OCI-LY1 (cell line): ENCODE results near the gene DYNLT1.

Source experiments
- H2AFZ ChIP-seq: fragments of 200-600 bp; sonication (generic), shearing (Covaris generic); 2 replicates; pipeline ENCODE4 v1.6.0; 2014; ENCODE audit warnings: antibody characterized with exemption, mild to moderate bottlenecking, low read length
- H3F3A ChIP-seq: fragments of 200-600 bp; sonication (generic), shearing (Covaris generic); 2 replicates; pipeline ENCODE4 v1.6.0; 2014; ENCODE audit warnings: mild to moderate bottlenecking, antibody characterized with exemption, low read length, moderate library complexity; ENCODE audit not compliant: insufficient read depth
- H3K27ac ChIP-seq: fragments of 200-600 bp; sonication (generic); 2 replicates; pipeline ENCODE4 v1.5.1; 2014; ENCODE audit warnings: low read length, mixed run types, mild to moderate bottlenecking, low read depth; ENCODE audit not compliant: poor library complexity, severe bottlenecking
- H3K27me3 ChIP-seq: fragments of 200-600 bp; sonication (generic); 2 replicates; pipeline ENCODE4 v1.6.0; 2014; ENCODE audit warnings: antibody characterized with exemption, mild to moderate bottlenecking, low read length, moderate library complexity; ENCODE audit not compliant: insufficient read depth
- H3K36me3 ChIP-seq: fragments of 200-600 bp; sonication (generic); 2 replicates; pipeline ENCODE4 v1.6.1; 2014; ENCODE audit warnings: mild to moderate bottlenecking, antibody characterized with exemption, low read length, moderate library complexity, mixed read lengths; ENCODE audit not compliant: insufficient read depth
- H3K4me1 ChIP-seq: fragments of 200-600 bp; sonication (generic); 2 replicates; pipeline ENCODE4 v1.5.1; 2014; ENCODE audit warnings: mild to moderate bottlenecking, low read length, moderate library complexity; ENCODE audit not compliant: insufficient read depth, severe bottlenecking
- H3K4me2 ChIP-seq: fragments of 200-600 bp; sonication (generic), shearing (Covaris generic); 2 replicates; pipeline ENCODE4 v1.6.1; 2014; ENCODE audit warnings: low read length
- H3K4me3 ChIP-seq: fragments of 200-600 bp; sonication (generic); 2 replicates; pipeline ENCODE4 v1.5.1; 2014; ENCODE audit warnings: low read length, low read depth, mild to moderate bottlenecking, mixed read lengths; ENCODE audit not compliant: poor library complexity, severe bottlenecking
- H3K79me2 ChIP-seq: fragments of 200-600 bp; shearing (Covaris generic); 2 replicates; pipeline ENCODE4 v1.6.1; 2016; ENCODE audit warnings: mixed run types, low read length, mixed read lengths; ENCODE audit not compliant: insufficient read depth
- H3K9ac ChIP-seq: fragments of 200-600 bp; sonication (generic), shearing (Covaris generic); 2 replicates; pipeline ENCODE4 v1.6.1; 2014; ENCODE audit warnings: mild to moderate bottlenecking, low read length, mixed read lengths
- H3K9me2 ChIP-seq: fragments of 200-600 bp; sonication (generic), shearing (Covaris generic); 2 replicates; pipeline ENCODE4 v1.6.1; 2014; ENCODE audit warnings: low read depth, mild to moderate bottlenecking, low read length, mixed read lengths
- H3K9me3 ChIP-seq: fragments of 200-600 bp; shearing (Covaris generic); 2 replicates; pipeline ENCODE4 v1.6.1; 2014; ENCODE audit warnings: low read length, mixed read lengths
- H4K20me1 ChIP-seq: fragments of 200-600 bp; sonication (generic), shearing (Covaris generic); 2 replicates; pipeline ENCODE4 v1.6.0; 2016; ENCODE audit warnings: mild to moderate bottlenecking, low read length; ENCODE audit not compliant: insufficient read depth
- EZH2 ChIP-seq: fragments of 200-600 bp; sonication (generic), shearing (Covaris generic); IDR thresholded peaks from 2 replicates; pipeline ENCODE4 v1.8.0; 2017; ENCODE audit warnings: borderline replicate concordance, mixed run types, mild to moderate bottlenecking, antibody characterized with exemption, low read length, moderate library complexity, mixed read lengths
- TF ChIP-seq, protein P1 (sequence below): fragments of 200-600 bp; sonication (generic), shearing (Covaris generic); IDR thresholded peaks from 2 replicates; pipeline ENCODE4 v1.5.1; 2017; ENCODE audit warnings: mild to moderate bottlenecking, antibody characterized with exemption, low read length, moderate library complexity, mixed read lengths

DYNLT1 gene

DNA sequence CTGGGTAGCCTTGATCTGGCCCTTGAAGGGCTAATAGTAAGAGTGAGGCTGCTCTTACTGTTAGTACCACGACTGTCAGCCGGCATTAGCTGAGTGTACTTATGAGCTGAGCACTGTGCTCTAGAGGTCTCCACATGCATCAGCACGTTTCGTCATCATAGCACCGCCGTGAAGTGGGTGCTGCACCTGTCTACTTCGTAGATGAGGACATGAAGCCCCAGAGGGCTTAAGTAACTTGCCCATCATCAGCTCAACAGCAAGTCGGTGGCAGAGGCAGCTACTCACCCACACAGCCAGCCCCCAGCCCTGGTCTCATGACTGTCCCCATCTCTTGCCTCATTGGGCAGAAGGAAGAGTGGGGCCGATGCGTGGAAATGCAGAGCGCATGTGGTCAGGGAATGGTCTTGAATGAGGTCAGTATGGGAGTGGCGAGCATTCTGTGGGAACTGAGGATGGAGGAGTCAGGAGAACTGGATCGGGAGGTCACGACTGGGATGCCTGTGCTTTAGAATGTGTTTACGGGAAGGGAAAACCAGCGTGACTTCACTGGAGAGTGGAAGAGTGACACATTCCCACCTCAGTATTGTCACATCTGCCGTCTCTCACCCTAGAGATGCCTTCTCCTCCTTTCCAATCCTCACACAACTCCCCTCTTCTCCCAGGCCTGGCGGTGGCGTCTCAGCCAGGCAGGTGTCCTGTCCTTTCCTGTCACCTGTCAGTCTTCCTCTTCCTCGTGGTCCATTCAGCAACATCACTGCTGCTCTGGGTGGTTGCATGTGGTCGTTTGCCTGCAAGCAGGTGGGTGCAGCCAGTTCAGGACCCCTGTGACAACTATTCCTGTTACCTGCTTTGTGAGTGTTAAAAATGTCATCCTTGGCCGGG lies 11.3 kb upstream of the DYNLT1 start:
- Histone ChIP-seq H3K9ac (no peak overlapping the region), H3K9me3 (no peaks in the 10 kb centered on the region), H3F3A (no peaks in the 10 kb centered on the region), H3K4me2 (no peak overlapping the region), H3K79me2 (no peaks in the 10 kb centered on the region), H3K27ac (no peak overlapping the region), H3K4me1 (peaks cover 6% of the 10 kb centered on the region), H3K36me3 (no peaks in the 10 kb centered on the region), H3K4me3 (no peak overlapping the region), H3K9me2 (no peaks in the 10 kb centered on the region), H3K27me3 (no peaks in the 10 kb centered on the region), H2AFZ (no peak overlapping the region), H4K20me1 (no peaks in the 10 kb centered on the region)
- TF ChIP-seq, protein P1, sequence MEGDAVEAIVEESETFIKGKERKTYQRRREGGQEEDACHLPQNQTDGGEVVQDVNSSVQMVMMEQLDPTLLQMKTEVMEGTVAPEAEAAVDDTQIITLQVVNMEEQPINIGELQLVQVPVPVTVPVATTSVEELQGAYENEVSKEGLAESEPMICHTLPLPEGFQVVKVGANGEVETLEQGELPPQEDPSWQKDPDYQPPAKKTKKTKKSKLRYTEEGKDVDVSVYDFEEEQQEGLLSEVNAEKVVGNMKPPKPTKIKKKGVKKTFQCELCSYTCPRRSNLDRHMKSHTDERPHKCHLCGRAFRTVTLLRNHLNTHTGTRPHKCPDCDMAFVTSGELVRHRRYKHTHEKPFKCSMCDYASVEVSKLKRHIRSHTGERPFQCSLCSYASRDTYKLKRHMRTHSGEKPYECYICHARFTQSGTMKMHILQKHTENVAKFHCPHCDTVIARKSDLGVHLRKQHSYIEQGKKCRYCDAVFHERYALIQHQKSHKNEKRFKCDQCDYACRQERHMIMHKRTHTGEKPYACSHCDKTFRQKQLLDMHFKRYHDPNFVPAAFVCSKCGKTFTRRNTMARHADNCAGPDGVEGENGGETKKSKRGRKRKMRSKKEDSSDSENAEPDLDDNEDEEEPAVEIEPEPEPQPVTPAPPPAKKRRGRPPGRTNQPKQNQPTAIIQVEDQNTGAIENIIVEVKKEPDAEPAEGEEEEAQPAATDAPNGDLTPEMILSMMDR = no peak
- no peak for TF ChIP-seq EZH2

DNA sequence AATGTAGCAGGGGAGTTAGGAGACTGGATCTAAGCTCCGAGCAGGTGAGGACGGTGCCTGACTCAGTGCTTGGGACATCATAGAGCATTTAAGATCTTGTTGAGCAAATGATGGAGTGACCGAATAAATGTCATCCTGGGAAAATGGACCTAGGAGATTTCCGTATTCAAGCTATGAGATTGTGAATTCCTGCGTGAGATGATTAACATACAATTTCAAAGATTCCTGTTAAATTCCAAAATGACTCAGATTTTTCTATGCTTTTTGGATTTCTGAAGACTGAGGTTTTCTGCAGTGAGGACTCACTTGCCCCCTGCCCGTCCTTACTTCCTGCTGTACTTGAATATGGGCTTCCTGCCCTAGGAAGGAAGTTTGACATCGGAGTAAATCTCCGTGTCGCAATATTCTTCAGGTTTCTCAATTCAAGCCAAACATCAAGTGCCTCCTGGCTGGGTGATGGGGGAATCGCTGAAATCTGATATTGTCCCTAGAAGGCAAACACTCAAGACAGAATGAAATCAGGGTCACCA lies 10.5 kb upstream of the DYNLT1 start:
- TF ChIP-seq, protein P1 = no peak
- no peak for TF ChIP-seq EZH2
- H4K20me1 ChIP-seq = no peaks in the 10 kb centered on the region
- no peak overlapping the region for H2AFZ ChIP-seq
- H3K79me2 ChIP-seq = no peaks in the 10 kb centered on the region
- H3K27me3 ChIP-seq = no peaks in the 10 kb centered on the region
- no peaks in the 10 kb centered on the region for H3K9me3 ChIP-seq
- no peak overlapping the region for H3K27ac ChIP-seq
- no peaks in the 10 kb centered on the region for H3F3A ChIP-seq
- H3K36me3 ChIP-seq = no peaks in the 10 kb centered on the region
- no peak overlapping the region for H3K4me3 ChIP-seq
- H3K9ac ChIP-seq = no peak overlapping the region
- no peak overlapping the region for H3K4me2 ChIP-seq
- H3K9me2 ChIP-seq = no peaks in the 10 kb centered on the region
- peaks cover 11% of the 10 kb centered on the region for H3K4me1 ChIP-seq

DNA sequence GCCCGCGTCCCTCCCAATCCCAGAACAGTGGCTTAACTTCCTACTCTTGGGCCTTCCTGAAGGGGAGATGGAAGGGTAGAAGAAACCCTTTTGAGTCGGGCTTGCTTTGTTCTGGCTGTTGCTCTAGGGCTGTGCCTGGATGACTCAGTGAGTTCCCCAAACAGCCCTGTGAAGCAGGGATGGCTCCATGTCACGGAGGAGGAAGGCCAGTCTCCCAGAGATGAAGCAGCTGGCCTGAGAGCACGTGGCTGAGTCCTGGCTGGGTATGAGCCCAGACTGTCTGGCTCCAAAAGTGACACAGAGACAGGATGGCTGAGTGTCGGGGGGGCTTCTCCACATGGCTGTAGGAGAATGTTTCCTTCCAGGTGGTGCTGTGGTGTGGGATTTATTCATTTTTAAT lies 10.0 kb upstream of the DYNLT1 start:
- H2AFZ ChIP-seq = no peak overlapping the region
- no peaks in the 10 kb centered on the region for H3F3A ChIP-seq
- H3K4me3 ChIP-seq = no peak overlapping the region
- no peaks in the 10 kb centered on the region for H3K9me3 ChIP-seq
- H3K27ac ChIP-seq = no peak overlapping the region
- H3K9me2 ChIP-seq = no peaks in the 10 kb centered on the region
- H3K27me3 ChIP-seq = no peaks in the 10 kb centered on the region
- TF ChIP-seq, protein P1 = no peak
- no peak for TF ChIP-seq EZH2
- peaks cover 16% of the 10 kb centered on the region for H3K4me1 ChIP-seq
- no peak overlapping the region for H3K4me2 ChIP-seq
- H3K9ac ChIP-seq = no peak overlapping the region
- H3K36me3 ChIP-seq = no peaks in the 10 kb centered on the region
- H3K79me2 ChIP-seq = no peaks in the 10 kb centered on the region
- H4K20me1 ChIP-seq = no peaks in the 10 kb centered on the region
